Measurements from ENCODE around the gene MCU. TPM values are rescaled to one million over a fixed set of nuclear protein-coding genes. Genes with fewer than 3 reads are reported as not detected.
"Not testable (repeated sequence)": the region's sequence is repeated elsewhere in the genome, so short reads cannot be mapped to it uniquely, and the experiment has no call there.

MCU gene
- total RNA-seq, 4 donors from 2014 or later = 25.1 to 82.4 (median 65.1) TPM

DNA sequence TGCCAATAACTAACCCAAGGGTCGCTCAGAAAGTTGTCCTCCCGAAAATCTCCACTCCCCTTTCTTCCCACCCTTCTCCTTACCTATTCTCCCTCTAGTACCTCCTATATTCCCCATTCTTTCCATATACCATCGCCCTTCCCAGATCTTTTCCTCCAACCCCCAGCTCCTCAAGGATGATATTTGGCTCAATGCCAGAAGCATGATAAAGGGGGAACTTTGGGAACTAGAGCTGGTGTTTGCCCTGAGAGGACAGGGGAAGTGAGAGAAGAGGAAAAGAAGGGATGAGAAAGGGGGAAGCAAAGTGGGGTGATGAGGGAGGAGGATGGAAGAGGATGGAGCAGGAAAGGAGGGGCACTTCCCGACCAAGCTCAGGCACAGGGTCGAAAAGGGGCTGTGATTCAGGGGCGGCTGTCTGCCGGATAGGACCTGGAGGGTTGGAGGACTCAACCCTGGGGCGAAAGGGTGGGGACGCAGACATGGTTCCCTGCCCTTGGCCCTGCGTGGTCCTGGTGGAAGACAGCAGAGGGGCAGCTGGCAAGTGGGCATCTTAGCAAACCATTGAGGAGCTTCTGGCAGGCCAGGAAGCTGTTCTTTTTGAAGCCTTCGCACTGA, 203.4 kb downstream of the MCU start:
- Histone ChIP-seq H3K27ac (no peak overlapping the region), H3K9me3 (no peaks in the 10 kb centered on the region), H3K27me3 (no peaks in the 10 kb centered on the region), H3K4me1 (no peaks in the 10 kb centered on the region), H3K4me3 (no peak overlapping the region), H3K36me3 (no peaks in the 10 kb centered on the region)
- intact Hi-C loops (cut with DNase I; ENCODE audit: low total_unique reads) = no loop called here
- in situ Hi-C loops (cut with MboI; ENCODE audit: low pct_ligation_motif_present in 1 of 4, low pct_unique_long_range_greater_than_20kb in 1 of 4, low sequenced_read_pairs in 3 of 4) = no loop called here
- TF ChIP-seq POLR2AphosphoS5 (IDR thresholded peaks at IDR 0.05) = no peak
- no peak for TF ChIP-seq EP300 (IDR thresholded peaks at IDR 0.05; ENCODE audit: low read depth)
- TF ChIP-seq POLR2A (IDR thresholded peaks at IDR 0.05) = no peak
- no peak for TF ChIP-seq CTCF (IDR thresholded peaks at IDR 0.05)
- DNase-seq = no peak
- WGBS, 2 donors (ENCODE audit: low coverage in 1 of 2) = 68 to 84% methylated on average over 6 to 11 of the region's 11 CpGs

DNA sequence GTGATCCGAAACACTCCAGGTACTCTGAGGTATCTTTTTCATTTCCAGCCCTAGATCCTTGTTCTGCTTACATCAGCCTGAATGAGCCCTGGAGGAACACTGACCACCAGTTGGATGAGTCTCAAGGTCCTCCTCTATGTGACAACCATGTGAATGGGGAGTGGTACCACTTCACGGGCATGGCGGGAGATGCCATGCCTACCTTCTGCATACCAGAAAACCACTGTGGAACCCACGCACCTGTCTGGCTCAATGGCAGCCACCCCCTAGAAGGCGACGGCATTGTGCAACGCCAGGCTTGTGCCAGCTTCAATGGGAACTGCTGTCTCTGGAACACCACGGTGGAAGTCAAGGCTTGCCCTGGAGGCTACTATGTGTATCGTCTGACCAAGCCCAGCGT, 206.7 kb downstream of the MCU start:
- in situ Hi-C loops (cut with MboI; ENCODE audit: low pct_ligation_motif_present in 1 of 4, low pct_unique_long_range_greater_than_20kb in 1 of 4, low sequenced_read_pairs in 3 of 4) (no loop called here), intact Hi-C loops (cut with DNase I; ENCODE audit: low total_unique reads) (no loop called here)
- H3K27me3 ChIP-seq = no peaks in the 10 kb centered on the region
- WGBS, 2 donors (ENCODE audit: low coverage in 1 of 2) = 95 to 98% methylated on average over 2 to 10 of the region's 10 CpGs
- no peaks in the 10 kb centered on the region for H3K9me3 ChIP-seq
- H3K4me1 ChIP-seq = peaks cover 0 to 3% (median 0%) of the 10 kb centered on the region in 4 donors
- H3K27ac ChIP-seq = no peak overlapping the region
- TF ChIP-seq CTCF (IDR thresholded peaks at IDR 0.05) (no peak), EP300 (IDR thresholded peaks at IDR 0.05; ENCODE audit: low read depth) (no peak), POLR2AphosphoS5 (IDR thresholded peaks at IDR 0.05) (no peak), POLR2A (IDR thresholded peaks at IDR 0.05) (no peak)
- H3K4me3 ChIP-seq = no peak overlapping the region
- no peaks in the 10 kb centered on the region for H3K36me3 ChIP-seq
- no peak for DNase-seq

- no peak for DNase-seq
- H3K4me1 ChIP-seq = peaks cover 0 to 7% (median 0%) of the 10 kb centered on the region in 4 donors
- WGBS, 2 donors (ENCODE audit: low coverage in 1 of 2) = 86 to 96% methylated on average over 1 of the region's 1 CpG
- H3K4me3 ChIP-seq = no peak overlapping the region
- no peak overlapping the region for H3K27ac ChIP-seq
- H3K36me3 ChIP-seq = no peaks in the 10 kb centered on the region
- no peaks in the 10 kb centered on the region for H3K27me3 ChIP-seq
- intact Hi-C loops (cut with DNase I; ENCODE audit: low total_unique reads) (no loop called here), in situ Hi-C loops (cut with MboI; ENCODE audit: low pct_ligation_motif_present in 1 of 4, low pct_unique_long_range_greater_than_20kb in 1 of 4, low sequenced_read_pairs in 3 of 4) (no loop called here)
- no peaks in the 10 kb centered on the region for H3K9me3 ChIP-seq
- TF ChIP-seq POLR2AphosphoS5 (IDR thresholded peaks at IDR 0.05) = no peak
- no peak for TF ChIP-seq POLR2A (IDR thresholded peaks at IDR 0.05)
- no peak for TF ChIP-seq EP300 (IDR thresholded peaks at IDR 0.05; ENCODE audit: low read depth)
- no peak for TF ChIP-seq CTCF (IDR thresholded peaks at IDR 0.05)
Observed at GRCh38 chr10:72899545-72899944, 207.6 kb downstream of the MCU start.

DNA sequence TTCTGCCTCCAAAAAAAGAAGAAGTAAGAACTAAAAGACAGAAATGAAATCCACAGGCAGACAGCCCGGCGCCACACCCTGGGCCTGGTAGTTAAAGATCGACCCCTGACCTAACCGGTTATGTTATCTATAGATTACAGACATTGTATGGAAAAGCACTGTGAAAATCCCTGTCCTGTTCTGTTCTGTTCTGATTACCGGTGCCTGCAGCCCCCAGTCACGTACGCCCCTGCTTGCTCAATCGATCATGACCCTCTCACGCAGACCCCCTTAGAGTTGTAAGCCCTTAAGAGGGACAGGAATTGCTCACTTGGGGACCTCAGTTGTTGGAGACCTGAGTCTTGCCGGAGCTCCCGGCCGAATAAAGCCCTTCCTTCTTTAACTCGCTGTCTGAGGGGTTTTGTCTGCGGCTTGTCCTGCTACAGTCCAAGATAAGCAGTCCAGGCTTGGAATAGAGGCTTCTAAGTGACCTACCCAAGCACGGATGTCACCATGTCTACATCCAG, 212.1 kb downstream of the MCU start:
- in situ Hi-C loops (cut with MboI; ENCODE audit: low pct_ligation_motif_present in 1 of 4, low pct_unique_long_range_greater_than_20kb in 1 of 4, low sequenced_read_pairs in 3 of 4); H3K27ac ChIP-seq; H3K36me3 ChIP-seq; H3K4me1 ChIP-seq; intact Hi-C loops (cut with DNase I; ENCODE audit: low total_unique reads); H3K9me3 ChIP-seq; H3K4me3 ChIP-seq; H3K27me3 ChIP-seq; DNase-seq: not testable (repeated sequence)
- WGBS, 2 donors (ENCODE audit: low coverage in 1 of 2) = 76 to 88% methylated on average over 4 to 15 of the region's 15 CpGs

DNA sequence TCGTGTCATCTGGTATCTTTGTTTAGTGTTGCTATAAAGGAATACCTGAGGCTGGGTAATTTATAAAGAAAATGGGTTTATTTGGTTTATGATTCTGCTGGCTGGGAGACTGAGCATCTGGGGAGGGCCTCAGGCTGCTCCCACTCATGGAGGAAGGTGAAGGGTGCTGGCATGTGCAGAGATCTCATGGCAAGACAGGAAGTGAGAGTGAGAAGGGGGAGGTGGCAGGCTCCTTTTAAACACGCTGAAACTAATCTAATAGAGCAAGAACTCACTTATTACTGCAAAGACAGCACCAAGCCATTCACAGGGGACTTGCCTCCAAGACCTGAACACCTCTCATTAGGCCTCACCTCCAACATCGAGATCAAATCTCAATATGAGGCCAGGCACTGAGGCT, 212.9 kb downstream of the MCU start:
- in situ Hi-C loops (cut with MboI; ENCODE audit: low pct_ligation_motif_present in 1 of 4, low pct_unique_long_range_greater_than_20kb in 1 of 4, low sequenced_read_pairs in 3 of 4) = no loop called here
- 72 to 78% methylated on average over 2 to 3 of the region's 3 CpGs for WGBS, 2 donors (ENCODE audit: low coverage in 1 of 2)

More for the DNA sequence above, 212.9 kb downstream of the MCU start:
- TF ChIP-seq POLR2AphosphoS5 (IDR thresholded peaks at IDR 0.05) (no peak), EP300 (IDR thresholded peaks at IDR 0.05; ENCODE audit: low read depth) (no peak), POLR2A (IDR thresholded peaks at IDR 0.05) (no peak), CTCF (IDR thresholded peaks at IDR 0.05) (no peak)
- H3K9me3 ChIP-seq = no peaks in the 10 kb centered on the region
- H3K36me3 ChIP-seq = no peaks in the 10 kb centered on the region
- DNase-seq = no peak
- H3K27me3 ChIP-seq = no peaks in the 10 kb centered on the region
- intact Hi-C loops (cut with DNase I; ENCODE audit: low total_unique reads) = no loop called here
- H3K4me1 ChIP-seq = peaks cover 0 to 7% (median 0%) of the 10 kb centered on the region in 4 donors
- H3K4me3 ChIP-seq = no peak overlapping the region
- no peak overlapping the region for H3K27ac ChIP-seq
